Mucosa of descending colon (tissue), 3 donors: Measurements from ENCODE around the gene NEBL. TPM values are rescaled to one million over a fixed set of nuclear protein-coding genes. Genes with fewer than 3 reads are reported as not detected.

Experiments used
- ATAC-seq: fragments of 200-7000 bp; cut with Tn5 transposase; one replicate; pipeline ENCODE4 v1.9.1; 2020; ENCODE audit warnings: mild to moderate bottlenecking, moderate library complexity
- DNase-seq, 3 donors: peaks; one replicate each; pipeline ENCODE4 v3.0.0-alpha.2; 2020
- H3K36me3 ChIP-seq: fragments of 200-600 bp; one replicate; pipeline ENCODE4 v1.8.0; 2021; ENCODE audit warnings: low read depth, mild to moderate bottlenecking
- H3K4me1 ChIP-seq: fragments of 200-600 bp; one replicate; pipeline ENCODE4 v1.8.0; 2021; ENCODE audit warnings: low read depth, mild to moderate bottlenecking
- H3K4me3 ChIP-seq: fragments of 200-600 bp; one replicate; pipeline ENCODE4 v1.8.0; 2021; ENCODE audit warnings: mild to moderate bottlenecking
- H3K9me3 ChIP-seq: fragments of 200-600 bp; one replicate; pipeline ENCODE4 v1.8.0; 2021; ENCODE audit warnings: mild to moderate bottlenecking
- CTCF ChIP-seq: fragments of 200-600 bp; IDR thresholded peaks from one replicate; pipeline ENCODE4 v1.8.0; 2022; ENCODE audit warnings: antibody characterized with exemption, mild to moderate bottlenecking
- intact Hi-C, 2 donors: fragments of 100-400 bp; cut with DNase I in 1 of 2; cut with micrococcal nuclease in 1 of 2; formaldehyde crosslinking; loops; one replicate each; pipeline versions ENCODE4 v1.11.0 to v1.11.1; 2022; cut with DNase I, micrococcal nuclease
- total RNA-seq, 3 donors: library from RNA; stranded (reverse); fragmentation: NEBNext Ultra II Directional in 2 of 3; extraction: Animal tissue kit (Norgen Biotek cat#: 25700) in 2 of 3; gene quantifications; one replicate each; pipeline versions ENCODE4 v1.2.1 to v1.2.4, GENCODE V29; 2021 to 2023
- donor health status: DM: no; HTN: no; CAD: no; lungs with moderate emphysema.
- donor health status: DM: no; HTN: no; CAD: no.
- donor health status: DM: no; HTN: yes; CAD: no.

NEBL gene
- total RNA-seq, 3 donors from 2014 or later, result 5.7 to 22.0 (median 14.7) TPM

DNA sequence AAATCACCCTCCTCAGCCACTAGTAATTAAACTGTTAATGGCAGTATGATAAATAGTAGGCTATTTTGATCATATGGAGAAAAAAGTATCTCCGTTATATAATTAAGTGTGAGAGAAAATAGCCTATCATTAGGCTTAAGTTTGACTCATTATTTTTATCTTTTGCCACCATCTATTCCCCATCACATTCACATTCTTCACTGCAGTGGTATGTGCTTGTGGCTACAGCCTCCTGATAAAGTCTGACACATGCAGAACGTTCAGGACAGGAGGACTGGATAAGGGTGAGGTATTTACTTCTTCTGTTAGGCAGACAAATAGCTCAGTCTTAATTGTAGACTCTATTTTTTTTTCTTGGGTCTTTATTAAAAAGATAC, 5.8 kb downstream of the NEBL start:
- DNase-seq (no peak), ATAC-seq (no peak)
- TF ChIP-seq CTCF, result no peak
- no peak overlapping the region for H3K4me3 ChIP-seq
- H3K9me3 ChIP-seq, result no peaks in the 10 kb centered on the region
- no peaks in the 10 kb centered on the region for H3K4me1 ChIP-seq
- intact Hi-C loops, result no loop called here
- no peaks in the 10 kb centered on the region for H3K36me3 ChIP-seq

DNA sequence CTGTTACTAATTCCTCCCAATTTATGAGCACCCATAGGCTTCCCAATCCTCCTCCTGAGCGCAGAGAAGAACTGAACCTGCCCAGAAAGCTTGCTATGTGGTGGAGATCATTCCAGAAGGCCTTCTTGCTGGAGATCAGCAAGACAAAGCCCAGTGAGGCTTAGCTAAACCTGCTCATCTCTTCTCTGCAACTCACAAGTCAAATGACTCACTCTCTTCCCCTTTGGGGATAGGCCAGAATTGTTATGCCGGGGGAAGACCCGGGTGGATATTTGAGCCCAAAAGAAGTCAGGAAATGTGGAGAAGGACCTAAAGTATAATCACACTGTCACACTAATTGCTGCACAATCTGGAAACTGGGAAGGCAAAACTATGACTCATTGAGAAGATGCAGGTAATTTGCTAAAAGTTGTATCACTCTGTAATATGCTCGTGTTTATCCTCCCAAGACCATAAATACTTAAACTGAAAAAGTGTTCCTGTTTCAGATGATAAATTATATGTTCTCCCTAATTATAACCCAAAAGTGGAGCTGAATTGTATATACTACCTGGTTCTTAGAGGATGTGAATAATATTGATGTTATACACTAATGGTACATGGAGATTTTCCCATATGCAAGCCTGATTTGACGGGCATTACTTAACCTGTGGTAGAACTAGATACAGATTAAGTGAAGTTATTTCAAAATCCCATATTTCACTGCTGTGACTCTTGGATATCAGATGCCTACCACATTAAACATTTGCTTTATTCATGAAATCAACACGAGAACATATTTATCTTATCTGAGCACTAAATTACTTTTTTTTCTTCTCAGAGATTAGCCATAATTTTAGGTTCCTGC, 6.4 kb downstream of the NEBL start:
- no peak overlapping the region for H3K4me3 ChIP-seq
- H3K4me1 ChIP-seq, result no peaks in the 10 kb centered on the region
- no peak for ATAC-seq
- DNase-seq, result no peak
- intact Hi-C loops, result no loop called here
- H3K9me3 ChIP-seq, result no peaks in the 10 kb centered on the region
- TF ChIP-seq CTCF, result no peak
- H3K36me3 ChIP-seq, result no peaks in the 10 kb centered on the region

DNA sequence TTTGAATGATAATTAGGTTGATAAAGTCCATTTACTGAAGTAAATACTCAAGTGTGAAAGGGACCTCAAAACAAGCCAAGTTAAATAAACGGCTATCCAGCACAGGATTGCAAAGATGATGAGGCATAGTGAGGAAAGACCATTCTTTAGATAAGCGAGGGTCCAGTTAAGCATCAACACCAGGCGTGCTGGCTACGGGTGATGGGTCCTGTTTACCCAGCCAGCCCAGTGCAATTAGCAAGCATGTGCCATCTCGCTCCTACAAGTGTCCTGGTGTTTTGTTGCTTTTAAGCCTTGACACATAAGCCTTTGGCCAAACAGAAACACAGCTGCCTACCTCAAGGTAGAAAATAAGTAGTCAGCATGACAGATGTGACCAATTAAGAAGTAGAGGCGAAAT, 7.1 kb downstream of the NEBL start:
- no peaks in the 10 kb centered on the region for H3K9me3 ChIP-seq
- no peak for DNase-seq
- no peak for TF ChIP-seq CTCF
- intact Hi-C loops, result no loop called here
- H3K4me3 ChIP-seq, result no peak overlapping the region
- no peak for ATAC-seq
- H3K36me3 ChIP-seq, result no peaks in the 10 kb centered on the region
- H3K4me1 ChIP-seq, result no peaks in the 10 kb centered on the region

DNA sequence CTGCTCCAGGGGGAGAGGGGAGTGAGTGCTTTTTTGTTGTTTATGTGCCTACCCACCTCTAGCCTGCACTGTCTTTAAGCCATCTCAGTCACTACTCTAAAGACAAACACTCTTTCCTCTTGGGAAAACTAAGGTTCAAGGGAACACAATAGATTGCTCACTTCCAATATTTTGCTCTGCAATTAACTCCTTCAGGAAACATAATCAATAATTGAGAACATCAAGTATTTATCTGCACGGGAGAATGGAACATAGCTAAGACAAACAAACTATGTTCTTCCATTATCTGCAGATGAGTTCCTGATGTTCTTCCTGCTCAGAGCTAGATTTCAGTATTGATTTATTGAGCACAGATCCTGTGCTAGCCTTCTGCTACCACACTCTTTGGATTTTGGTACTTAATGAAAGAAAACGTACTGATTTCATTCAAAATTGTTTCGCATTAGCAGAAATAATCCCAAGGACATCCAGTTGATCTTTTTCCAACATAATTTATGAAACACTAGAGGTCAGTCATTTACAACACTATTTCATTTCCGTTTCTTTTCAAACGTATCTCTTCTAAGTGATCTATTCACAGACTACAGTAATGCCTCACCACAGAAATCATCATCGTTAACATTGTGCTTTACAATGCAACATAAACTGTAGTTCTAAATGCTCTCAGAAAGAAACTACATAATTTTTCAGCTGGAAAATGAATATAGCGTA, 8.3 kb downstream of the NEBL start:
- H3K36me3 ChIP-seq, result no peaks in the 10 kb centered on the region
- TF ChIP-seq CTCF, result no peak
- no peaks in the 10 kb centered on the region for H3K9me3 ChIP-seq
- intact Hi-C loops, result no loop called here
- H3K4me1 ChIP-seq, result no peaks in the 10 kb centered on the region
- DNase-seq (no peak), ATAC-seq (no peak)
- no peak overlapping the region for H3K4me3 ChIP-seq

- TF ChIP-seq CTCF, result no peak
- ATAC-seq (no peak), DNase-seq (no peak)
- Histone ChIP-seq H3K4me1 (no peaks in the 10 kb centered on the region), H3K36me3 (no peaks in the 10 kb centered on the region), H3K4me3 (no peak overlapping the region), H3K9me3 (no peaks in the 10 kb centered on the region)
- intact Hi-C loops, result no loop called here
Measured at GRCh38 chr10:20887706-20888555, 9.2 kb downstream of the NEBL start.
